ENCODE results near the gene DHRS11.

Gene DHRS11

DNA sequence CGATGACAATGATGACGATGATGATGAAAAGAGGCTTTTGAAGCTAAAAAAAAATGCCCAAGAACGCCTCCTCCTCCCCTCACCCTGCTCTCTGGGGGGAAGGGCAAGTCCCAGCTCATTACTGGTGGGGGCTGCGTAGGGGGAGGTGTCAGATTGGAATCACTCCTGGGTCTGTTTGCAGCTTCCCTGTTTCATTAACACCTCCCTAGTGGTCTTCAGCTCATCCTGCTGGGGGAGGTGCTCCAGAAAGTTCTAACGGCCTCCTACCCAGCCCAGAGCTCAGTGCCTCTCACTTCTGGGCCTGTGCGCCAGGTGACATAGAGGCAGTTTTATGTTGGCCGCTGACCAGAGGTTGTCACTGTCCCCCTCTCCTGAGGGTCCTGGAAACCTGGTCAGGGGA lies 22.4 kb downstream of the DHRS11 start:
- DNase-seq (ENCODE audit: low spot score), result no peak

DNA sequence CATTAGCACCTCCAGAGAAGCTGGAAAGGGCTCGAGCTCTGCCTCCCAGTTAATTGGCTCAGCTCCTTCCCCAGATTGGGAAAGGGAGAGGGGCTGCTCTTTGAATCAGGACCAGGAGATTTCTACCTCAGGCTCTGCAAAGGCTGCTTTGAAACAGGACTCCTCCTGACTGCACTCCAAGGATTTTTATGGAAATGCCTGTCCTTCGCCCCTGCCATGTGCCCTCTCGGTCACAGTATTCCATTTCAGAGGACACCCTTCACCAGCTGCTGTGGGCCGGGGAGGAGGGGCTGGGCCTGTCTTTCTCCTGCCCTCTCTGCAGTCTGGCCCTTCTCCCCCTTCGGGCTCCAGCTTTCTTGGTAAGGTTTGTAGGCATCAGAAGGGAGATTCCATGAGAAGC lies 23.3 kb downstream of the DHRS11 start:
- no peak for DNase-seq (ENCODE audit: low spot score)

DNA sequence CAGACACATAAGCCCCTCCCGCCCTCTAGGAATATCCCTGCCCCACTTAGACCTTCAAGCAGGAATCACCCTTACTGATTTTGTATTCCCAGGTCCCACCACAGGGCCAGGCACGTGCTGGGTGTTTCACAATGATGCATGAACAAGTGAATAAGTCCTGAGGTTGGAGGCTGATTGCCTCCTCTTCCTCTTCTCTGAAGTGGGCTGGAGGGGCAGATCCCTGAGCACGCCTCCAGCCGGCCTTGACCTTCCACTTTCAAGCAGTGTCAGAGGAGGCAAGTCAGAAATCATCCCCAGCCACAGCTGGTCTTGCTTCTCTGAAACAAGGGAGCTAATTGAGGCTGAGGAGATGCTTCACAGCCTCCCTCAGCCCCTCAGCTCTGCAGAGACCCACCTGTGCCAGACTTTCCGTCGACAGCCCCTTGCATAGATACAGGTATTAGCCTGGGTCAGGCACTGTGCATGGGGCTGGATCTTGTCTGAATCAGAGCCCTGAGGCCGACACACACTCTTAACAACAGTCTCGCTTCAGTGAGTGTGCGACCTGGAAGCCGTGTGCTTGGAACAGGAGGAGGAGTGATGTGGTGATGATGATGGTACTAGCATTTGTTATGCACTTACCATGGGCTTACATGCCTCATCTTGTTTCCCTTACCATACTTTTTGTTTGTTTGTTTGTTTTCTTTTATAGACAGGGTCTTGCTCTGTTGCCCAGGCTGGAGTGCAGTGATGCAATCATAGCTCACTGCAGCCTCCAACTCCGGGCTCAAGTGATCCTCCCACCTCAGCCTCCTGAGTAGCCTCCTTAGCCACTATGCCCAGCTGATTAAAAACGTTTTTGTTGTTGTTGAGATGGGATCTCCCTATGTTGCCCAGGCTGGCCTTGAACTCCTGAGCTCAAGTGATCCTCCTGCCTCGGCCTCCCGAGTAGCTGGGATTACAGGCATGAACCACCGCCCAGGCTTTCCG lies 24.7 kb downstream of the DHRS11 start:
- no peak for DNase-seq (ENCODE audit: low spot score)

DNA sequence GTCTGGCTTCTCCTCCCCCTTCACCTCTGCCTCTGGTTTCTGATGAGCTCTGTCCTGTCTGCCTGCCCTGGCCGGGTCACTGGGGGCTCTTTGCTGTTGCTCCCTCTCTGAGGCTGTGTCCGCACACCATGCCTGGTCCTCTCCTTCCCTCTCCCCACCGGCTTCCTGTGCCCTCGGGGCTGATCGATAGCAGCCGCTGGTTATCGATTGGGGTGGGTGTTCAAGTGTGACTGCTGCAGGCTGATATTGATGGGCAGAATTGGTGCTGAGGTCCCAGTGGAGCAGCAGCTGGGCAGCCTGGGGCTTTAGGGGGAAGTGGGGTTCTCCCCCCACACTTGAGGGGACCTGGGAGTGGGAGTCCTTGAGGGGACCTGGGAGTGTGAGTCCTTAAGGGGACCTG lies 26.1 kb downstream of the DHRS11 start:
- DNase-seq (ENCODE audit: low spot score), result no peak

- DNase-seq (ENCODE audit: low spot score), result no peak
Observed at GRCh38 chr17:36623281-36623680, 31.6 kb downstream of the DHRS11 start.

GRCh38 chr17:36625188-36625587 lies 33.5 kb downstream of the DHRS11 start:
- no peak for DNase-seq (ENCODE audit: low spot score)

GRCh38 chr17:36627101-36627500 lies 35.4 kb downstream of the DHRS11 start:
- no peak for DNase-seq (ENCODE audit: low spot score)

DNA sequence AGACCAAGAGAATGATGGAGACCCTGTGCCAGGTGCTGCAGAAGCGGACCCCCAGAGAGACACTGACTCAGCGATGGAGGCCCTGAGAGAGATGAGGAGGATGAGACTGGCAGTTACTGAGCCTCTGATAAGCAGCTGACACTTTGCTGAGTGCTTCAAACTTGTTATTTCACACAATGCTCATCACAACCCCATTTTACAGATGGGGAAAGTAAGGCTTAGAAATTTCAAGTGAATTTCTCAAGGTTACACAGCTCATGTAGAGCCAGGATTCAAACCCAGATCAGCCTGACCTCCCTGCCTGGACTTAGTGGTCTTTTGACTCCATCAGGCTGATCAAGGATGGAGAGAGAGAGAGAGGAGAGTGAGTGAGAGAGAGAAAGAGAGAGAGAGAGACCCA lies 36.9 kb downstream of the DHRS11 start:
- no peak for DNase-seq (ENCODE audit: low spot score)

GRCh38 chr17:36629252-36629847 lies 37.7 kb downstream of the DHRS11 start:
- DNase-seq (ENCODE audit: low spot score), result peak; percentile 82

DNA sequence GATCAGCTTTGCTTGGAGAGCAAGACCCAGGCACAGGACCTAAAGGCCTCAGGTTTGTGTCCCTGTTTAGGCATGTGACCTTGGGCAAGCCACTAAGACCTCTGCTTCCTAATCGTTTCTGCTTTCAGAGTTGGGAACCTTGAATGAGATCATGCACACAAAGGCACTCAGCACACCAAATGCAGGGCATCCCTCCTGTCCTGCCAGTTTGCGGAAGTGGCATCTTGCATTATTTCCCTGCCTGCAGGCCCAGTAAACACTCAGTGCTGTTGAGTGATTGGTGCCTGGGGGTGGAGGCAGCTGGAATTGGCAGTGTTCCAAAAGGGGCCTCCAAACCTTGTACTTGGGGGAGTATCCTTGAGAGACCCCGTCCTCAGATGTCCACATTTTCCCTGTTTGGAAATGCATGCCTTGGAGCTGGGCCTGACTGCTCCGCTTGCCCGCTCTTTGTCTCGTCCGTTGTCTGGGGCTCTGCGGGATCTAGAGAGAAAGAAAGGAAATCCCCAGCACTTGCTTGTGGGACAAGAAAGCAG lies 38.4 kb downstream of the DHRS11 start:
- no peak for DNase-seq (ENCODE audit: low spot score)

DNA sequence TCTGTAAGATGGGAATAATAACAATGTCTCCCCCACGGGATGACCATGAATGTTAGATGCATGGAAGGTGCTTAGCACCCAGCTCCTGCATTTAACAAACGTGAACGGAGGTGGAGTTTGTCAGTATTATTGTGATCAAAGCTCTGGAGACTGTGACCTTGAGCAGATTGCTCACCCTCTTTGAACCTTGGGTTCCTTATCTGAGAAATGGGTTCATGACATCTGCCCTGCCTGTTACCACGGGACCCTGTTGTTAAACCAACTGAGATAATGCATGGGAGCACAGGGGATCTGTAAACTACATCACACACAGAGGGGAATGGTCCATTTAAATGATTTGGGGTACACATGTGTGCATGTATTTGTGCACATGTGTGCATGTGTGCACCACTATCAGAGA lies 39.3 kb downstream of the DHRS11 start:
- no peak for DNase-seq (ENCODE audit: low spot score)

DNA sequence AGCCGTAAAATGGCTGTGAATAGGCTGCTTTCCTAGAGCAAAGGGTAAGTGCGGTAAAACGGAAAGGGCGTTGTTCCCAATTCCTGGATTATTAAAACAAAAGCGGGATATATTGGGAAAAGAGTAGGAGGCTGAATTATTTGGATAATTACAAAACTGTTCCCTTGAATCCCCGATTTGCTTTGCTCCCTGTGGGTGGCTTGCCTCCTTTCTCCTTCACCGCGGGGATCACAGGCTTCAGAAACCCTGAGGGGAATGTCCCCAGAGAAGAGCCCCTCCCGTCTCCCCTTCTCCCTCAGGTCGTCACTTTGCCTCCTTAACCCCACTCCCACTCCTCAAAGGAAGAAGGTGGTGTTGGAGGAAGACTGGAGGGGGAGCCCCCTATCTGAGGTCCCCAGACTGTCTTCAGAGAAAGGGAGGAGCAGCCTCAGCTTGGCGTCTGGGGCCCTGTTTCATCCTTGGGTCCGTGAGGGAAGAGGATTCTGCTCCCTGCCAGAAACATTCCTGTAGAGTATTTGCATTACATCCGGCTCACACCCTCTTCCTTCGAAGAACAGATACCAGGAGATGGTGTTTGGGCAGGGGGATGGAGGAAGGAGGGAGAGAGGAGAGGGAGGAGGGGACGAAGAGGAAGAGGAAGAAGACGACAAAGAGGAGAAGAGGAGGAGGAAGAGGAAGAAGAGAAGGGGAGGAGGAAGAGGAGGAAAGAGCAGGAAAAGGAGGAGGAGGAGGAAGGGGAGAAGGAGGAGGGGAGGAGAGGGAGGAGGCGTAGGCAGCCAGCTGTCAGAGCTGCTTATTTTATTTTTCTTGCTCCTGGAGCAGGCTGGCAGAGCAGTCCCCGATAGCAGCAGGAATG lies 41.5 kb downstream of the DHRS11 start:
- no peak for DNase-seq (ENCODE audit: low spot score)

DNA sequence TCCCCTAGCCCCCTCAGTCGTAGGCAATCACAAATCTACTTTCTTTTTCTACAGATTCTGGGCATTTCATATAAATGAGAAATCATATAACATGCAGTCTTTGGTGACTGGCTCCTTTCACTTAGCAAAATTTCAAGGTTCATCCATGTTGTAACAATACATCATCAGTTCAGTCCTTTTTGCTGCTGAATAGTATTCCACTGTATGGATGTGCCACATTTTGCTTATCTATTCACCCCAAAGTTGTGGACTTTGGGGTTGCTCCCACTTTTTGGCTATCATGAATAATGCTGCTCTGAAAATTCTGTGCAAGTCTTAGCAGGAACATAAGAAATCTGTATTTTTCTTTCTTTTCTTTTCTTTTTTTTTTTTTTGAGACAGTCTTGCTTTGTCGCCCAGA lies 48.7 kb downstream of the DHRS11 start:
- DNase-seq (ENCODE audit: low spot score), result no peak

- no peak for DNase-seq (ENCODE audit: low spot score)
Observed at GRCh38 chr17:36640836-36641235, 49.2 kb downstream of the DHRS11 start.

DNA sequence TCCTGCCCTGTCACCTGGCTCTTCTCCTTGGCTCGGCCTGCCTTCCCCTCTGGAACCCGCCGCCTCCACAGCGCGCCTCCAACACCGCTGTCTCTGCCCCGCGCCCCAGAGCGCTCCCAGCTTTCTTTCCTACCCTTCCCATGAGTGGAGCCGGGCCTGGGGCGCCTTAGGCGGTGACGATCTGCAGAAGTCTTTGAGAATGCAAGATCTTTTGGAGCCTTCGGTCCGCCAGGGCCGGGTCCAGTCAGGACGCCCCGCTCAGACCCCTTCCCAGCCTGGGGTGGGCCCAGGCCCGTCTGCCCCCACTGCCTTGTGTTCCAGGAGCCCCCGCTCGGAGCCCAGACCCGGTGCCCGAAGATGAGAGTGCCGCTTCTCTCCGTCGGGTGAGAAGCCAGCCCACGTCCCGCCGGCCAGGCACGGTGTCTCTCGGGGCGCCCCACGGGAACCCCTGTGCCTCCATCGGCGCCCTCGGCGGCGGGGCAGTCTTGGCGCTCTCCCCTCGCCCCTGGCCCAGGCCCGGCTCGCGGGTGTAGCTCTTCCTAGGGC lies 49.7 kb downstream of the DHRS11 start:
- no peak for DNase-seq (ENCODE audit: low spot score)

DNA sequence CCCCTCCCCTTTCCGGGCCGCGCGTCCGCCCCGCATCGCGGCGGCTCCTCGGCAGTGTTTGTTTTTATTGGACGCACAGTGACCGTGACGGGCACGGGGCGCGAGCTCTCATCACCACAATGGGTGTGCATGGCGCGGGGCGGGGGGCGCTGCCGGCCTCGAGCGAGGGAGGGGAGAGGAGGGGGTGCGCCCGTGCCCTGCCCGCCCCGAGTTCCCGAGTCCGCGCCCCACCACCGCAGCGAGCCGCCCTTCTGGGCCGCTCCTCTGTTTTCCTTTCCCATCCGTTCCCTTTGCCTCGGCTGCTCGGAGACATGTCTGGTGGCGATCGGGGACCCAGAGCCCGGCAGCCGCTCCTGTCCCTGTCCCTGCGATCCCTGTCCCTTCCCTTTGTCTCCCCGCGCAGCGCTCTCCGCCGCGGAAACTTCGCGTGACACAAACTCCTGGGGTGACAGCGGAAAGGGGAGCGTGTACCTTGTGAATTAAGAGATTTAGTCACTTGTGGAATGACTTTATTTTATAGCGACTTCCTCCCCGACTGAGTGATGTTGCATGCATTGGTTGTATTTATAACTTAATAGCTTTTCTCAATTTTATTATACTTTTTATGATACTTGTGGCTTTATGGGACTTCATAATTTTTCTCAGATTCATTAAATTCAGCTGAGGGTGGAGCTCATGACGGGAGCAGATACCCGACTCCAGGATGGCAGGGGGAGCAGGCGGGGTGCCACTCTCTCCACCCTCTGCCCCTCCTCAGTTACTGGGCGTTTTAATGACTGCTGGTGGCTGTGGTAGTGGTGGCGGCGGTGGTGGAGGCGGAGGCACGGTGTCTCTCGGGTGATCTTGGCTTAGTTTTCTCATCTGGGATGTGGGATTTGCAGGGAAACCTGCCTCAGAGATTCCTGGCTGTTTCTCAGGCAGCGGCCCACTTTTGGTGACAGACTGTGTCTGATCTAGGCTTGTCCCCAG lies 50.5 kb downstream of the DHRS11 start:
- no peak for DNase-seq (ENCODE audit: low spot score)

GRCh38 chr17:36643086-36643685 lies 51.5 kb downstream of the DHRS11 start:
- DNase-seq (ENCODE audit: low spot score), result no peak

GRCh38 chr17:36645422-36645821 lies 53.7 kb downstream of the DHRS11 start:
- DNase-seq (ENCODE audit: low spot score), result no peak

- DNase-seq (ENCODE audit: low spot score), result no peak
Observed at GRCh38 chr17:36647636-36648035, 56.0 kb downstream of the DHRS11 start.

GRCh38 chr17:36650096-36650775 lies 58.6 kb downstream of the DHRS11 start:
- no peak for DNase-seq (ENCODE audit: low spot score)

All from CD4-positive, alpha-beta T cell treated with Interleukin-2 at 100 ng/mL for 4 hours (primary cell).